ENCODE results near the gene LOXL1.
"Not testable (repeated sequence)": the region's sequence is repeated elsewhere in the genome, so short reads cannot be mapped to it uniquely, and the experiment has no call there.

The LOXL1 gene

DNA sequence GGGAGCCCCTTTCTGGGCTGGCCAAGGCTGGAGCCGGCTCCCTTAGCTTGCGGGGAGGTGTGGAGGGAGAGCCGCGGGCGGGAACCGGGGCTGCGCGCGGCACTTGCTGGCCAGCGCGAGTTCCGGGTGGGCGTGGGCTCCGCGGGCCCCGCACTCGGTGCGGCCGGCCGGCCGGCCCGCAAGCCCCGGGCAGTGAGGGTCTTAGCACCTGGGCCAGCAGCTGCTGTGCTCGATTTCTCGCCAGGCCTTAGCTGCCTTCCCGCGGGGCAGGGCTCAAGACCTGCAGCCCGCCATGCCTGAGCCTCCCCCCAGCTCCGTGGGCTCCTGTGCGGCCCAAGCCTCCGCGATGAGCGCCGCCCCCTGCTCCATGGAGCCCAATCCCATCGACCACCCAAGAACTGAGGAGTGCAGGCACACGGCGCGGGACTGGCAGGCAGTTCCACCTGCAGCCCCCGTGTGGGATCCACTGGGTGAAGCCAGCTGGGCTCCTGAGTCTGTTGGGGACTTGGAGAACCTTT is 47.5 kb downstream of the LOXL1 start:
- not testable (repeated sequence) for DNase-seq

DNA sequence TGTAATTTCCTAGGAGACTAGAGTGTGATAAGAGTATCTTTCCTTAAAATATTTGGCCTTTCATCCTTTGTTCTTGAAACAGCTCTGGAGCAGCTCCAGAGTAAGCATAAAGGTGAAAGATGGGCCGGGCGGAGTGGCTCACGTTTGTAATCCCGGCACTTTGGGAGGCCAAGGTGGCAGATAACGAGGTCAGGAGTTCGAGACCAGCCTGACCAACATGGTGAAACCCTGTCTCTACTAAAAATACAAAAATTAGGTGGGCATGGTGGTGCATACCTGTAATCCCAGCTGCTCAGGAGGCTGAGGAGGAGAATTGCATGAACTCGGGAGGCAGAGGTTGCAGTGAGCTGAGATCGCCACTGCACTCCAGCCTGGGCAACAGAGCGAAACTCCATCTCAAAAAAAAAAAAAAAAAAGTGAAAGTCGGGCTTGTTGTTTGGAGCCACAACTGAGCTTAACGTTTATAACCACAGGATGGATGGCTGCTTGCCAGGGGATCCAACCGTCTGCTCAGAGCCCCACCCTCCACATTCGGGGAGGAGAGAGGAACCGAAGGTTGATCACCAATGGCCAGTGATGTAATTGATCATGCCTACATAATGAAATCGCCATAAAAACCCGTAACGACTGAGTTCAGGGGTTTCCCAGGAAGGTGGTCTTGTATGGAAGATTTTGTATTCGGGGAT is 49.3 kb downstream of the LOXL1 start:
- DNase-seq, result not testable (repeated sequence)

DNA sequence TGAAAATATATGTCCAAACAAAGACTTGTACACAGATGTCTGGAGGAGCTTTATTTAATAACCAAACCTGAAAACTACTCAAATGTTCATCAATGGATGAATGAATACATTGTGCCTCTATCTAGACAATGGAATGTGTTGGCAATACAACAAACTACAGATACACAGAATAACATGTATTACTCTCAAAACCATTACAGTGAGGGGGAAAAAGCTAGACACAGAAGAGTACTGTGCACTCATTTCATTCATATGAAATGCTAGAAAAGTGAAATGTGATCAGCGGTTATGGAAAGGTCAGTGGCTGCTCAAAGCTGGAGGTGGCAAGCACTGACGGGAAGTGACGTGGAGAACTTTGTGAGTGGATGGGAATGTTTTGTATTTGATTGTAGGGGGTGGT is 52.6 kb downstream of the LOXL1 start:
- no peak for DNase-seq

DNA sequence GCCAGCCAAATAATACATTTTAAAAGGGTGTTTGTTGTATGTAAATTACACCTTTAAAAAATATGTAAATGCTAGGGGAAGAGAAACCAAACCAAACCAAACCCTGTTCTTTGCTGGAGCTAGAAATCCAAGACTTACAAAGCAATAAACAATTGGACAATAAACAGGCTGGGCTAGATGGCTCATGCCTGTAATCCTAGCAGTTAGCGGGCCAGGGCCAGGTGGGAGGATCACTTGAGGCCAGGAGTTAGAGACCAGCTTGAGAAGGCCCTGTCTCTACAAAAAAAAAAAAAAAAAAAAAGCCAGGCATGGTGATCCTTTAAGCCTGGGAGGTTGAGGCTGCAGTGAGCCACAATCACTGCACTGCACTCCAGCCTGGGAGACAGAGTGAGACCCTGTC is 53.4 kb downstream of the LOXL1 start:
- DNase-seq, result no peak

DNA sequence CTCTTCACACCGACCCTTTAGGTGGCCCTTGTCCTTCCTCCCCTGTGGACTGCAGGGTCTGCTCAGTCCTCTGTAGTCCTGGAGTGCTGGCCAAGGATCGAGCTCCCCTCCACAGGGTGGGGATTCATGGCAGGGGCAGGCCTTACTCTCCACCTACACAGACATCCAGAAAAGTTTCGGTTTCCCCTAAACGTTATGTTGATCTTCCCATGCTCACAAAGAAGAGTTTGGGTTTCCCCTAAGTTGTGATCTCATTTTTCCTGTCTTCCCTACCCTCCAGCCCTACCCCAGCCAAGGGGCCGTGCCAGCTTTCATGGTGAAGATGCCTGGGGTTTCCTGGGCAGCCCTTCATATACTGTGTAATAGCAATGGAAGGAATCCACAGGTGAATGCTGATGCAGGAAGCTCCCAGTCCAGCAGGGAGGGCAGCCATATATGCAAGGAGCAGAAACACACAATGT is 55.5 kb downstream of the LOXL1 start:
- no peak for DNase-seq

DNA sequence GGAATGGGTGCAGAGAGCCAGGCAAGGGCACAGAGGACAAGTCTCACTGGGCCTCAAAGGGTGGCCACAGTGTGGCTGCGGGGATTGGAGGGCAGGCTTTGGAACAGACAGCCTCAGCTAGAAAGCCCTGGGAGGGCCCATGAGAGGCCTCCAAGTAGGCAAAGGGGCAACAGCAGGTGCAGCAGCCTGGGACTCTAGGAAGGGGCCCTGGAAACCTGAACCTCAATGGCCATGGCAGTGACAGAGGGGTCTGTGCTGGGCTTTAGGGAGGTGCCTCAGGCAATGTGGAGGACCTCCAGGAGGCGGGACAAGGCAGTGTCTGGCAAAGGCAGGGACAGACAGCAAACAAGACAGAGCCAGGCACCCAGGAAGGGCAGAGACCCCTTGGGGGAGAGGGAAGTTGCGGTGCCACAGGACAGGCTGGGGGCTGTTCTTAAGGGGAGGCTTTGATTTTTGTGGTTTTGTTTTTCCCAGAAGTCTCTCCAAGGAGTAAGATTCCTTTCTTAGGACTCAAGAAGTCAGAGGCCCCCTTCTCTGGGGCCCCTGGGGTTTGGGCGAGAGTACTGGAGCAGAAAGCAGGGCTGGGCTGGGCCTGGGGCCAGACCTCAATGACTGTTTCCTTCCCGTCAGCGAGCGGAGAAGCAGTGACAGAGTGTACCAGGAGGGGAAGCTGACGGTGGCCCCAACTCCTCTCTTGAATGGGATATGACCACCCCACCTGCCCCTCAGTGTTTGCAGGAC is 56.1 kb downstream of the LOXL1 start:
- peak in 38 of 51 donors; percentile 12 to 83 (median 60) for DNase-seq

DNA sequence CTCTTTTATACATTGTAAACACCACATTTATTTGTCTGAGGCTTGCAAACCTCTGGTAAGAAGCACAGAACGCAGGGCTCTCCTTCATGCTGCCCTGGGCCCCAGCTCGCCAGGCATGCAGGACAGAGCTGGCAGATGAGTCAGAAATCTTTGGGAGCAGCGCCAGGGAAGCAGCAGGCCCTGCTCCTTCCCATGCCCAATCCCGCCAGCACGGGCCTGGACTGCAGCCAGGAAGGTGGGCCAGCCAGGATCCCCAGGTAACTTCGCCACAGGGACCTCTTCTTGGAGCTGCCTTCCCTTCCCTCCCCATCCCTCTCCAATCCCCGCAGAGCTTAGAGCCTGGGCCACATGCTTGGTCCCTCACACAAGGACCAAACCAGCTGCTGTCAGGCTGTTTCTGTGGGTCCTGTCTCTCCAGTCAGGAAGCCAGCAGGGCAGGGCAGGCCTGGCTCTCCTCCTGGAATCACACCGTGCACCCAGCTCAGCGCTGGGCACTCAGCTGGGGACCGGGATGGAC is 57.0 kb downstream of the LOXL1 start:
- peak in 6 of 51 donors; percentile 28 to 58 (median 38) for DNase-seq

DNA sequence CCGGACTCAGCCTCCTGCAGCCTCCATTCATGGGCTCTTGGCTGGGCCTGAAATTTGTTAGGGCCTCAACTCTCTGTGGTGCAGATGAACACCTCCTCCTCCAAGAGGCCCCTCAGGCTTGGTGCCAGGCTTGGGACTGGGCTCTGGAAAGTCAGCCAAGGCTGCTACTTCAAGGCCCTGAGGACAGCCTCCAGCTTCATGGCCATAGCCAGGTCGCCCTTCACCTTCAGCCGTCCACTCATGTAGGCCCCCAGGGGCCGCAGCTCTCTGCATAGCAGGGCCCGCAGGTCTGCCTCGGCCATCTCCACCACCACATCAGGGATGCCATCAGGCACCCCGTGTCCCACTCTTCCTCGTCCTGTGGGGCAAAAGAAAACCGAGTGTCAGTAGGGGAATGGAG is 57.5 kb downstream of the LOXL1 start:
- no peak for DNase-seq

DNA sequence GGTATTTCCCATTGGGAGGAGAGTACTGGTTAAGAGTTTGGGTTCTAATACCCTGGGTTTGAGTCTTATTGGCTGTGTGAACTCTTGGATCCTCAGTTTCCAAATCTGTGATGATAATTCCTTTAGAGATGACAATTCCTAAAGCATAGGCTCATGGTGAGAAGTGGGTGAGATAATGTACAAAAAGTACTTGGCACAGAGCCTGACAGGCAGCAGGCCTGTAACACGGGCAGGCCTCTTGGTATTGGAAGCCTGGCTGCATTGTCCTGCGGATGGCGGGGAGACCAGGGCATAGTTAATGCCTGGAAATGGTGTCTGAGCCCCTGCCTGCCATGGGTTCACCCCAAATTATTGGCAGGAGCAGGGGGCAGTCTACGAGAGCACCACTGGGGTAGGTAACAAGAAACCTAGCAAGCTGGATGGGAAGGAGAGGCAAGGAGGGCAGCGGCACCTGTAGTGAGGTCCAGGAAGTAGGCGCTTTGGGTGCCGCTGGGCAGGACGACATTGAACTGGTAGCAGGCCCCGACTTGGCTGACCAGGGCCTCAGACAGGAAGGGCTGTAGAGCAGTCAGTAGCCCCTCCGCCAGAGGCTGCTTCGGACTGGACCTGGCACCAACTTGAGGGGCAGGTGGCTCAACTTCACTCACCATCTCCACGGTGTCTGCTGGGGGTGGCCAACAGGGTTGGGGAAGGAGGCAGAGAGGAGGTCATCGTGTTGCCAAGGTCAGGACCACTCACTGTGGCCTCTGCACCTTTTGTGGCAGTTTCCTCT is 58.1 kb downstream of the LOXL1 start:
- no peak for DNase-seq

DNA sequence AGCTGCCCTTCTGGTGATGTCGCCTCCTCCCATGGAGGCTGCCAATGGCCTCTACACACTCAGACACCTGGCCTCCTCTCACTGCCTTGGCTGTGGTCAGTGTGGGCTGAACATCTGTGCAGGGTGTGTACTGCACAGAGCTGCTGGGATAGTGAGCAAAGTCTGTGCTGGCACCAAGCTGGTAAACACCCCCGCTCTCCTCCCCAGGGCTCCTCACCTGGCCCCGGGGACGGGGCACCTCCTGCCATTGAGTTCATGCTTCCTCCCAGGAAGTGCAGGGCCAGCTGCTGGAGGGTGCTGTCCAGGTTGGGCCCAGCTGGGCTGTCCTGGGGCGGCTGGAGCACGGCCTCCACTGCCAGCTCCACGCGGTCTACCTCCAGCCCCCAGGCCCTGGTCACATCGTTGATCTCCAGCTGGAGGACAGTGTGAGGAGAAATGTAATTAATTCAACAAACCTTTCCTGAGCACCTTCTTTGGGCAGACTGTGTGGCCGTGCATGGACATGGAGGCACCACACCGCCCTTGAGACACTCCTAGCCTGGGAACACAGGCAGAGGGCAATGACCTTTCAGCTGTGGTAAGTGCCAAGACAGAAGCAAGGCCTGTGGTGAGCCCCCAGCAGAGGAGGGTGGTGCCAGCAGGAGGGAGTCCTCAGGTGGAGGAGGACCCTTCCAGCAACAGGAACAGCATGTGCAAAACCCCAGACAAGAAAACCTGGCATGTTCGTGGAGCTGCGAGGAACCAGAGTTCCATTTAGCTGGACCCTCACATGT is 59.0 kb downstream of the LOXL1 start:
- no peak for DNase-seq

DNA sequence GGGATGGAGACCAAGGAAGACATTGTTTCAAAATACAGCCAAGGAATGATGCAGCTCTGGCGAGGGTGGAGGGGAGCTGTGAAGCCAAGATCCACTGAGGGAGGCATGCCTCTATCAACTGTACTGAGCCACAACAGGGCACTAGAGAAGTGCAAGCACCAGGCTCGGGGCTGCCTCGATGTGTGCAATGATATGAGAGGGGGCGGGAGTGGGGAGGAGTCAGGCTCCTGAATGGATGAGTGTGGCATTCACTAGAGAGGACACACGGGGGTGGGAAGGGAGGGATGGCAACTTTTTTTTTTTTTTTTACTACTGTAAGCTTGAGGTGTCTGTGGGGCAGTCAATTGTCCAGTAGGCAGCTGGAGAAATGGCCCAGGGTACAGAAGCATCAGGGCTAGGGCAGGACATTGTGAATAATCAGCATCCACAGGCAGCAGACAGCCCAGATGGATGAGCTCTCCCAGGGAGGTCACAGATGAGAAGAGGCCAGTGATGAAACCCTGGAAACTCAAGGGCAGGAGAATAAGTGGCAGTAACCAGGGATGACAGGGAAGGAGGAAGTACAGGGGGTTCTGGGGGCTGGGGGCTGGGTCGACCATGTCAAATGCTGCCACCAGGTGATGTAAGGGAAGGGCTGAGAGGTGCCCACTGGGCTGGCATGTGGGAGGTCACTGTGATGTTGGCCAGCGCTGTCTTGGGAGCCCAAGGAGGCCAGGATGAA is 60.0 kb downstream of the LOXL1 start:
- DNase-seq, result peak in 1 of 51 donors; percentile 15

DNA sequence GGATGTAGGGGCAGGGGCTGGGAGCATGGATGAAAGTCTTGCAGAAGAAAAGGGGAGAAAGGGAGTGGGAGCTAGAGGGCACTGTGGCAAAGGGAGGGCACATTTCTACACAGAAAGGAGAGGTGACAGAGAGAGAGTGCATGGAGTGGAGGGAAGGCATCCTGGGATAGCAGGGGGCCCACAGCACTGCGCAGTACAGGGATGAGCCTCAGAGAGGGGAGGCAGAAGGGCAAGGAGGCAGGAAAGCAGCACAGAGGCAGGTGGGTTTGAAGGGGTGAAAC is 60.5 kb downstream of the LOXL1 start:
- no peak for DNase-seq

DNA sequence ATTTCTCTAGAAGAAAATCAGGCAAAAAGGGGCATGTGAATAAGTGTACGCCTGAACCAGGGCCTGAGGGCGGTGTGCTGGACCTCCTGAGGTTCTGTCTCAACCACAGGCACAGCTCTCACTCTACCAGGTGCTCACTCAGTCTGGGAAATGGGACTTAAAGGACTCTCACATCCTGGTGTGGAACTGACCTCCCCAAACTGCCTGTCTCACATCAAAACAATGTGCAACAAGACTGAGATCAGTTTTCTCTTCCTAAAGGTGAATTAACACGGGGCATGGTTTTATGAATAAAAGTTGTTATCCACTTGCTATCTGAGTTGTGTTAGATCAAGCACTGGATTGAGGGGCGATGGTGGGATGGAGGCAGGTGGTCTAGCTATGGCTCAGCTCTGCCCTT is 61.0 kb downstream of the LOXL1 start:
- no peak for DNase-seq

DNA sequence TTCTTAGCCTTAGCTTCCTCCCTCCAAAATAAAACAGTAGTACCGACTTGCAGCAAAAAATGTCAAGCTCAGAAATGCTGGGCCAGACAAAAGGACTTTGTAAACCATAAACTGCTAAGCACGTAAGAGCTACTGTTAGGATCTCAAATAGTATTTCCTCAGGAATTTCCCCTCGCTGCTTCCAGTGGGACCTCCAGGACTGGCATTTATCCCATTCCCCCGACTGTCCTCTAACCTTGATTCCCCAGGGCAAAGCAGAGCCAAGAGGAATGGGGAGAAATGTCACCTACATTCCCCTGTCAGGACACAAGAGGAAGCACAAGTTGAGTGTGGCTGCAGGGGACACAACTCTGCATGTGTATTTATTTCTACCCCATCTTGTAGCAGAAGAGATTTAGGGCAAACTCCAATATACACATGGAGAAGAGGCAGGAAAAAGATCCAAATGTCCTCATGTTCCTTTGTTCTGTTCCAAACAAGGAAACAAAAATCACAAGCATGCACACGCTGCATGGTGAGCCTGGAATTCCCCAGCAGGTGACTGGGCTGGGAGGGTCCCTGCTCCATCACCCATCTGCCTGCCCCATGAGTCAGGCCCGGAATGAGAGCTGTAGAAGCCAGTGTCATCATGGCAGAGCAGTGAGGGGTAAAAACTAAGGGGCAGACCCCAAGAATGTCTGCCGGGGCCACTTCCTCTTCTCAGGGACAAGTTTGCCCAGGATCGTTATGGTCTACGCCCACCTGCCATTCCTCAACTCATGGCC is 61.6 kb downstream of the LOXL1 start:
- DNase-seq, result no peak

DNA sequence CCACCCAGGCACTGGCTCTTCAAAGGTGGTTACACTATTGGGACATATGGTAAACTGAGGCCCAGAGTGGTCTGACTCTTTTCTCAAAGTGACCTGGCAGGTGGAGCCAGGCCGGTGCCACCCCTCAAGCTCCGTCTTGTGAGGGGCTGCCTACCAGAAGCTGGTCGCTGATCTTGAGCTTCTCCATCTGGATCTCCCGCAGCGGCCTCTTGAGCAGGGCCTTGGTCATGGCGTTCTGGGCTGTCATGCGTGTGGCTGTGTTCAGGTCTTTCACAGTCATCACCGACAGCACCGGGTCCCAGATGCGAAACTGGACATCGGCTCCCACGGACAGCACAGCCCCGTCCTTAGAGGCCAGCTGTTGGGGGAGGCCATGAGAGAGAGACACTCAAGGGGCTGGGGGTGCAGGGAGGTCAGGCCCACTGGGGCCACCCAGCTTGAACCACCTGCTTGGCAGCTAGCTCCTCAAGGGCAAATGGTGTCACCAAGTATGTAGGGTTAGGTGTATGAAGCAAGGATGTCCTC is 62.2 kb downstream of the LOXL1 start:
- no peak for DNase-seq

DNA sequence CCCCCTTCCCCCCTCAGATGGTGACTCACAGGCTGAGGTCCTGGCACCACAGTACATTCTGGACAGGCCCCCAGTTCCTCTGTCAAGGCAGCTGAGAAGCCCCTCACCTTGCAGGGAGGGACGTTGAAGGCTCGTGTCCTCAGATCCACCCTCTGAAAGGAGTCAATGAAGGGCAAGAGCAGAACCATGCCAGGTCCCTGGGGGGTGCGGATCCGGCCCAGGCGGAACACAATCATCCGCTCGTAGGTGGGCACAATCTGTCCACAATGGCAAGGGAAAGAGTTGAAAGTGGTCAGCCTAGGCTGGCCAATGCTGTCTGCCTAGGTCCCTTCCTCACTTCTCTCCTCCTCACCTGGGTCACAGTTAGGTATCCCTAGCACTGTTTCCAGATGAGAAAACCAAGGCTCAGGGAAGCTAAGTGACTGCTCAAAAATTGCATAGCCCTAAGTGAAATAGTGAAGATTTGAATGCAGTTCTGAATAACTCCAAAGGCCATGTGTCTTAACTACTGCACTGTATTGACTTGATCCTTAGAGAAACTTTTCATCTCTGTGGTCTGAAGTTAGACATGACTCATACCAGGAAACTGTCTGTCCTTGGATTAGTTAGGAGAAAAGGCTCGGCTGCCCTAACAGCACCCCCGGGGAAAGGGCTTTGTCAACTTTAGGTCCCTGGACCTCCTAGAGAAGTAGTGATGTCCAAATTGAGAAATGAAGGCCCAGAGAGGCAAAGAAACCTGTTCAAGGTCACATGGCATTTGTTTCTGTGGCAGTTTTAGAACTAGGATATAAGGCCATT is 62.9 kb downstream of the LOXL1 start:
- DNase-seq, result no peak

DNA sequence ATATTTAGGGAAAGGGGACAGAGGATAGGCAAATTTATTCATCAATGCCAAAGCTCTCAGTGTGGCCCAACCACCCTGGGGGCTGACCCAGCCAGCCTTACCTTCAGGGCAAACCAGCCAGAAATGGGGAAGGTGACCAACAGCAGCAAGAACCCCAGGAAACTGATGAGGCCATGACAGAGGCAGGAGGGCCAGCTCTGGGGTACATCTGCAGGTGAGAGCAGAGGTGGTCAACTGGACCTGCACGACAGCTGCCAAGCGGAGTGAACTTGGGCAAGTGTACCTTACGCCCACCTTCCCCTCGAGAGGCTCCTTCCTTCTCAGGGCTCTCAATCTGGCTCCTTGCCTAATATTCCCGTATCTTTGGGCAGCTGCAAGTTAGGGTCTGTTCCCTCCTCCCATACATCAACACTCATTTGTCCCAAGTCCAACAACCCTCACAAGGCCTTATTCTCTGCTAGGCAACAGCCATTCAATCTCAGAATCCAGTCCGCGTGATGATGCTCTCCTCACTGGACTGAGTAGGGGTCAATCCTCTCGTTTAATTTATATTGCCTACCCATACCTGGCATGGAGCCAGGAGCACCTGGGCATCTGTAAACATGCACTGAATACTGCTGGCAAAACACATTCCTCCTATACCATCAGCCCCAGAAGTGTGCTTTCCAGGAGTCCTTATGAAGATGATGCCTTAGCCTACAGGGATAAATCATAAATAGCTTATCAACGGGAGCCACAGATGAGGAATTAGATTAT is 64.2 kb downstream of the LOXL1 start:
- no peak for DNase-seq

DNA sequence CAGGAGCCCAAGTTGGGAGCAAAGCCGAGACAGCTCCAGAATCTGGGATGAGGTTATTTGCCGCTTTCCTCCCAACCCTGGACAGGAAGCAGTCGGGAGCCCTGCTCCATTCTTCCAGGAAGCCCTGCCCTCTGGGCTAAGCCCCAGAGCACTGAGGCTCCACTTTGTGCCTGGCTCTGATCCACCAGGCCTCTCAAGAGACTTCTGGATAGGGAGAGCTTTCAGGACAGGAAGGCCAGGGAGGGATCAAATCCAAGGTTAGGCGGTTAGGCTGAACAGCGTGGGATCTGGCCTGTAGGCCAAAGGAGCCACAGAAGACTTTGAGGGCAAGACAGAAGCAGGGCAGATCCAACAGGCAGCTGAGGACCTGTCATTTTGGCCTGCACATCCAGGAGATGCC is 65.0 kb downstream of the LOXL1 start:
- peak in 24 of 51 donors; percentile 17 to 55 (median 32) for DNase-seq
